Mucosa of descending colon (tissue), 3 donors: ENCODE results near the gene DNAJC22. TPM values are rescaled to one million over a fixed set of nuclear protein-coding genes. Genes with fewer than 3 reads are reported as not detected.
A peak's percentile ranks its signal among the peaks of the same experiment; 100 is the strongest.
"Not testable (repeated sequence)": the region's sequence is repeated elsewhere in the genome, so short reads cannot be mapped to it uniquely, and the experiment has no call there.

Experiments
- ATAC-seq: fragments of 200-7000 bp; cut with Tn5 transposase; one replicate; pipeline ENCODE4 v1.9.1; 2020; ENCODE audit warnings: mild to moderate bottlenecking, moderate library complexity
- DNase-seq, 3 donors: peaks; one replicate each; pipeline ENCODE4 v3.0.0-alpha.2; 2020
- H3K36me3 ChIP-seq: fragments of 200-600 bp; one replicate; pipeline ENCODE4 v1.8.0; 2021; ENCODE audit warnings: low read depth, mild to moderate bottlenecking
- H3K4me1 ChIP-seq: fragments of 200-600 bp; one replicate; pipeline ENCODE4 v1.8.0; 2021; ENCODE audit warnings: low read depth, mild to moderate bottlenecking
- H3K4me3 ChIP-seq: fragments of 200-600 bp; one replicate; pipeline ENCODE4 v1.8.0; 2021; ENCODE audit warnings: mild to moderate bottlenecking
- H3K9me3 ChIP-seq: fragments of 200-600 bp; one replicate; pipeline ENCODE4 v1.8.0; 2021; ENCODE audit warnings: mild to moderate bottlenecking
- intact Hi-C, 2 donors: fragments of 100-400 bp; cut with DNase I in 1 of 2; cut with micrococcal nuclease in 1 of 2; formaldehyde crosslinking; loops; one replicate each; pipeline versions ENCODE4 v1.11.0 to v1.11.1; 2022; cut with DNase I, micrococcal nuclease
- total RNA-seq, 3 donors: library from RNA; stranded (reverse); fragmentation: NEBNext Ultra II Directional in 2 of 3; extraction: Animal tissue kit (Norgen Biotek cat#: 25700) in 2 of 3; gene quantifications; one replicate each; pipeline versions ENCODE4 v1.2.1 to v1.2.4, GENCODE V29; 2021 to 2023
- TF ChIP-seq, protein P1 (sequence below): fragments of 200-600 bp; IDR thresholded peaks from one replicate; pipeline ENCODE4 v1.8.0; 2022; ENCODE audit warnings: antibody characterized with exemption, mild to moderate bottlenecking
- donor health status: DM: no; HTN: no; CAD: no; lungs with moderate emphysema.
- donor health status: DM: no; HTN: no; CAD: no.
- donor health status: DM: no; HTN: yes; CAD: no.

Gene DNAJC22
- total RNA-seq, 3 donors from 2014 or later = 6.7 to 45.7 (median 37.0) TPM

DNA sequence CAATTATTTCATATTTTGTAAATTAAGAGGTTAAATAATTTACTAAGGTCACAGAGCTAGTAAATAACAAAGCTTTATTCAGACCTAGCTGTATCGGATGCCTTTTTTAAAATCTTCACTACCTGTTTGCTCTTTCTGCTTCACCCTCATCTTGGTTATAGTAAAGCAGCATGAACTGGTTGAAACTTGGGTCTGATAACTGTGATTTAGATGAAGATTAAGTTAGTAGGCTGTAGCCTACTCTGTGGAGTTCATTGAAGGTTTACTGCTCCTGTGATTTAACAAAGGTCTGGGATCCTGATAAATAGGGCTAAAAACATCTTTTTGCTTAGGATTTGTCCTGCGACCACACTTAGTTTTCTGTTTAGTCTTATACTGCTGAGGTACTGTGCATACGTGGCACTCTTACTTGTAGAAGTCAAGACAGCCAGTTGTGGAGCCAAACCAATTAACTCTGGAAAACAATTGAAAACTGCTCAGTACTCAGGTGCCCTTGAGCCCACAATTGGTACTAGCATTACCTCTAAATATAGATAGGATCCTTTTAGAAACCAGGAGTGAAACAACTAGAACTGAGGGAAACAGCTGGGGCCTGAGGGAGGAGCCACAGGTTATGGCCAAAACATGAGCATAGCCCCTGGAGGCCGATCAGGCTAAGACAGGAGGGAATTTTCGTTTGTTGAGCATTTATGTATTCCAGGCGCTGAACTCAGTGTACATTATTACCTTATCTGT is 22.9 kb downstream of the DNAJC22 start:
- Histone ChIP-seq H3K36me3 (no peaks in the 10 kb centered on the region), H3K4me3 (no peak overlapping the region), H3K9me3 (no peaks in the 10 kb centered on the region), H3K4me1 (peaks cover 5% of the 10 kb centered on the region)
- ATAC-seq (no peak), DNase-seq (peak in 2 of 3 donors; percentile 35 to 55)
- TF ChIP-seq, protein P1, sequence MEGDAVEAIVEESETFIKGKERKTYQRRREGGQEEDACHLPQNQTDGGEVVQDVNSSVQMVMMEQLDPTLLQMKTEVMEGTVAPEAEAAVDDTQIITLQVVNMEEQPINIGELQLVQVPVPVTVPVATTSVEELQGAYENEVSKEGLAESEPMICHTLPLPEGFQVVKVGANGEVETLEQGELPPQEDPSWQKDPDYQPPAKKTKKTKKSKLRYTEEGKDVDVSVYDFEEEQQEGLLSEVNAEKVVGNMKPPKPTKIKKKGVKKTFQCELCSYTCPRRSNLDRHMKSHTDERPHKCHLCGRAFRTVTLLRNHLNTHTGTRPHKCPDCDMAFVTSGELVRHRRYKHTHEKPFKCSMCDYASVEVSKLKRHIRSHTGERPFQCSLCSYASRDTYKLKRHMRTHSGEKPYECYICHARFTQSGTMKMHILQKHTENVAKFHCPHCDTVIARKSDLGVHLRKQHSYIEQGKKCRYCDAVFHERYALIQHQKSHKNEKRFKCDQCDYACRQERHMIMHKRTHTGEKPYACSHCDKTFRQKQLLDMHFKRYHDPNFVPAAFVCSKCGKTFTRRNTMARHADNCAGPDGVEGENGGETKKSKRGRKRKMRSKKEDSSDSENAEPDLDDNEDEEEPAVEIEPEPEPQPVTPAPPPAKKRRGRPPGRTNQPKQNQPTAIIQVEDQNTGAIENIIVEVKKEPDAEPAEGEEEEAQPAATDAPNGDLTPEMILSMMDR = no peak
- intact Hi-C loops = no loop called here

DNA sequence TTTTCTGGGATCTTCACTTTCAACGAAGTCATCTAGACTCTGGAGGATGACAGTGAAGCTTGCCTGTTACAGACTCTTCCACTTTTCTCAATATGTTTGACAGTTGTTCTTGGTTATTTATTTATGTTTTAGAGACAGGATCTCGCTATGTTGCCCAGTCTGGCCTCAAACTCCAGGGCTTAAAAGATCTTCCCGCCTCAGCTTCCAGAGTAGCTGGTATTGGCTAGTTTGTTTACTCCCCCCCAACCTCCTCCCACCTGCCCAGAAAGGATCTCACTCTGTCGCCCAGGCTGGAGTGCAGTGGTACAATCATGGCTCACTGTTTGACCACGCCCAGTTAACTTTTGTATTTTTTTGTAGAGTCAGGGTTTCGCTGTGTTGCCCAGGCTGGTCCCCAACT is 23.9 kb downstream of the DNAJC22 start:
- intact Hi-C loops = no loop called here
- ATAC-seq (no peak), DNase-seq (no peak)
- no peaks in the 10 kb centered on the region for H3K36me3 ChIP-seq
- TF ChIP-seq, protein P1 = no peak
- no peaks in the 10 kb centered on the region for H3K9me3 ChIP-seq
- H3K4me1 ChIP-seq = peaks cover 5% of the 10 kb centered on the region
- H3K4me3 ChIP-seq = no peak overlapping the region

DNA sequence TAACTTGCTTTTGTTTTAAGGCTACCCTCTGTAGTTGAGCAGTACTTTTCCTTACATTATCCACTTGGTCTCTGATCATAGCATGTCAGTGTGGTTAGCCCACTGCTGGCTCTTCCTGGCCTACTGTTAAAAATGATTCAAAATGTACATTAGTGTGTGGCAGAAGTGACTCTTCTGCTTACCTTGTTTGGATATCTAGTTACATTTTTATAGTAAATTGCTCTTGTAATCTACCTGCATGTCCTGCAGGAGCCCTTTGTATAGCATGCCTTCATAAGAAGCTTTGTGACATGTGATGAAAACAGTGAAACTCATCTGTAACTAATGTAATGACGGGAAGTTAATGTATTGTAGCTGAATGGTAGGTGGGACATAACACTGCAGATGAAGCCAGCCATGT is 28.7 kb downstream of the DNAJC22 start:
- TF ChIP-seq, protein P1 = no peak
- ATAC-seq = no peak
- intact Hi-C loops = no loop called here

DNA sequence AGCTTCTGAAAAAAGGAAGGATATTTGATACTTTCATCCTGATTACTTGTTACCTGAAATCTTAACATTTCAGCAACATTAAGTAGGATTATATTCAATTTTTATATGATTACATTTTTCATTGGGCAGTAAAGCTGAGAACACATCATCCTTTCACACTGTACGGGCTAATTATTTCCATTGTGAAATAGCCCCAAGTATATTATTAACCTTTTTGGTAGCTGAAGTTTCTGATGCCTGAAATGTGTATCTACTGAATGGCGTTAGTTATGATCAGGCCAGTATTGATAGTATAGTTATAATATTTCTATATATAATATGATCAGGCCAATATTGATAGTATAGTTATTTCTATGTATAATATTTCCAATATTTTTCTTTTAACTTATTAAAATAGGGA is 30.7 kb downstream of the DNAJC22 start:
- no peak for ATAC-seq
- H3K4me3 ChIP-seq = no peak overlapping the region

More for the DNA sequence above, 28.7 kb downstream of the DNAJC22 start:
- H3K4me1 ChIP-seq = no peaks in the 10 kb centered on the region
- H3K9me3 ChIP-seq = no peaks in the 10 kb centered on the region
- no peak for DNase-seq
- H3K36me3 ChIP-seq = no peaks in the 10 kb centered on the region
- H3K4me3 ChIP-seq = no peak overlapping the region

DNA sequence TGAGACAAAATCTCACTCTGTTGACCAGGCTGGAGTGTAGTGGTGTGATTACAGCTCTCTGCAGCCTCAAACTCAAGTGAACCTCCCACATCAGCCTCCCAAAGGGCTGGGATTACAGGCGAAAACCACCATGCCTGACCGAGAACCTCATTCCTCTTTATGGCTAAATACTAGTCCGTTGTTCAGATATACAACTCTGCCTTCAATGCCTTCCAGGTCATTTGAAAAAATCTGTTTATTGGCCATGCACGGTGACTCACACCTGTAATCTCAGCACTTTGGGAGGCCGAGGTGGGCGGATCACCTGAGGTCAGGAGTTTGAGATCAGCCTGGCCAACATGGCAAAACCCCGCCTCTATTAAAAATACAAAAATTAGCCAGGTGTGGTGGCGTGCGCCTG is 33.5 kb downstream of the DNAJC22 start:
- DNase-seq, intact Hi-C loops, H3K4me1 ChIP-seq, H3K36me3 ChIP-seq, H3K4me3 ChIP-seq, H3K9me3 ChIP-seq: not testable (repeated sequence)
- ATAC-seq = peak; percentile 58

More for the DNA sequence above, 30.7 kb downstream of the DNAJC22 start:
- Histone ChIP-seq H3K36me3 (no peaks in the 10 kb centered on the region), H3K9me3 (no peaks in the 10 kb centered on the region), H3K4me1 (no peaks in the 10 kb centered on the region)
- TF ChIP-seq, protein P1 = no peak
- intact Hi-C loops = no loop called here
- DNase-seq = no peak

DNA sequence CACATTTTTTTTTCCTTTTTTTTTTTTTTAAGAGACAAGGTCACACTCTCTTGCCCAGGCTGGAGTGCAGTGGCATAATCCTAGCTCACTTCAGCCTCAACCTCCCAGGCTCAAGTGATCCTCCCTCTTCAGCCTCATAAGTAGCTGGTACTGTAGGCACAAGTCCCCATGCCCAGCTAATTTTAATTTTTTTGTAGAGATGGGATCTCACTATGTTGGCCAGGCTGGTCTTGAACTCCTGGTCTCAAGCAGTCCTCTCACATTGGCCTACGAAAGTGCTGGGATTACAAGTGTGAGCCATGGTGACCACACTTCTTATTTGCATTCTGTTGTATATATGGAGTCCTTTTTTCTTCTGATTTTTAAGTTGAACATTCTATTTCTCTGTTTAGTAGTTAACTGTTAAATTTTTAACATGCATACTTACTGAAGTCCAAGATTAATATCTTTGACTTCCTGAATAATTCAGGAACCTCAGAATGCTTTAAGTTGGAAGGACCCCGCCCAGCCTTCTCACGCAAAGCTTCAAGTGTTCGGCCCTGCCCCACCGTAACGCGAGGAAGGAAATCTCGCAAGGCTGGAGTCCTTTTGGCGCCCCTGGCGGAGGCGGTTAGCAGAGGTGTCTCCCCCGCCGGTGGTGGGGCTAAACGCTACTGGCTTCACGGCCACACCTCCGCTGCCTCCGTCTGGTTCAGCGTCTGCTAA is 42.1 kb downstream of the DNAJC22 start:
- Histone ChIP-seq H3K9me3 (no peaks in the 10 kb centered on the region), H3K4me1 (no peaks in the 10 kb centered on the region), H3K4me3 (no peak overlapping the region), H3K36me3 (no peaks in the 10 kb centered on the region)
- DNase-seq = peak; percentile 21 to 59 (median 41)
- peak; percentile 47 for ATAC-seq
- TF ChIP-seq, protein P1 = no peak
- intact Hi-C loops = no loop called here
